ENCODE results near the gene ELOA. TPM values are rescaled to one million over a fixed set of nuclear protein-coding genes. Genes with fewer than 3 reads are reported as not detected.

The ELOA gene
- total and polyA plus RNA-seq, 9 of the 15 experiments (the other 6 are each of a cell fraction or from before 2014, with no cell fraction given) = 31.9 to 98.6 (median 61.3) TPM

DNA sequence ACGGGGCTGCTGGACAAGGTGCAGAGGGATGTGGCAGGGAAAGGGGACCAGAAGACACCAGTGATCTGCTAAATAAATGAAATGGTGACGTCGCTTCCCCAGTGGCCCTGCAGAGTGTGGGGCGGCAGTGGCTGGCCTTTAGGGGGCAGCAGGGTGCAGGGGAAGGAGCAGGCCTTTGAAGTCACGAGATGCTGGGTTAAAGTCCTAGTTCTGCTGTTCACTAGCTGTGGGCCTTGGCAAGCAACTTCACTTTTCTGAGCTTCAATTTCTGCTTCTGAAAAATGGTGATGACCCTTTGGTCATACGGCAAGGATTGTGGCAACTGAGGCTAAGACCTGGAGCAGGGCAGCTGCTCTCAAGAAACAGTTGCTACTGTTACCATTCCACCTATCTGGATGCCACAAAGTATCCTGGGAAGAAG, 66.5 kb downstream of the ELOA start (continued):
- TF ChIP-seq, protein P1, sequence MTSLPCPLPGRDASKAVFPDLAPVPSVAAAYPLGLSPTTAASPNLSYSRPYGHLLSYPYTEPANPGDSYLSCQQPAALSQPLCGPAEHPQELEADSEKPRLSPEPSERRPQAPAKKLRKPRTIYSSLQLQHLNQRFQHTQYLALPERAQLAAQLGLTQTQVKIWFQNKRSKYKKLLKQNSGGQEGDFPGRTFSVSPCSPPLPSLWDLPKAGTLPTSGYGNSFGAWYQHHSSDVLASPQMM (CRISPR knock-in tag; IDR thresholded peaks at IDR 0.05) = no peak
- TF ChIP-seq, protein P2, sequence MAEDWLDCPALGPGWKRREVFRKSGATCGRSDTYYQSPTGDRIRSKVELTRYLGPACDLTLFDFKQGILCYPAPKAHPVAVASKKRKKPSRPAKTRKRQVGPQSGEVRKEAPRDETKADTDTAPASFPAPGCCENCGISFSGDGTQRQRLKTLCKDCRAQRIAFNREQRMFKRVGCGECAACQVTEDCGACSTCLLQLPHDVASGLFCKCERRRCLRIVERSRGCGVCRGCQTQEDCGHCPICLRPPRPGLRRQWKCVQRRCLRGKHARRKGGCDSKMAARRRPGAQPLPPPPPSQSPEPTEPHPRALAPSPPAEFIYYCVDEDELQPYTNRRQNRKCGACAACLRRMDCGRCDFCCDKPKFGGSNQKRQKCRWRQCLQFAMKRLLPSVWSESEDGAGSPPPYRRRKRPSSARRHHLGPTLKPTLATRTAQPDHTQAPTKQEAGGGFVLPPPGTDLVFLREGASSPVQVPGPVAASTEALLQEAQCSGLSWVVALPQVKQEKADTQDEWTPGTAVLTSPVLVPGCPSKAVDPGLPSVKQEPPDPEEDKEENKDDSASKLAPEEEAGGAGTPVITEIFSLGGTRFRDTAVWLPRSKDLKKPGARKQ (CRISPR knock-in tag; IDR thresholded peaks at IDR 0.05) = no peak
- TF ChIP-seq ZKSCAN1 (IDR thresholded peaks at IDR 0.05; ENCODE audit: low read depth, low read length) = no peak
- TF ChIP-seq DIDO1 (tag; IDR thresholded peaks at IDR 0.05; ENCODE audit: low read depth) = no peak
- no peak for TF ChIP-seq TAF7 (tag; IDR thresholded peaks at IDR 0.05)
- TF ChIP-seq ZNF780A (CRISPR knock-in tag; IDR thresholded peaks at IDR 0.05) = no peak
- TF ChIP-seq, protein P3, sequence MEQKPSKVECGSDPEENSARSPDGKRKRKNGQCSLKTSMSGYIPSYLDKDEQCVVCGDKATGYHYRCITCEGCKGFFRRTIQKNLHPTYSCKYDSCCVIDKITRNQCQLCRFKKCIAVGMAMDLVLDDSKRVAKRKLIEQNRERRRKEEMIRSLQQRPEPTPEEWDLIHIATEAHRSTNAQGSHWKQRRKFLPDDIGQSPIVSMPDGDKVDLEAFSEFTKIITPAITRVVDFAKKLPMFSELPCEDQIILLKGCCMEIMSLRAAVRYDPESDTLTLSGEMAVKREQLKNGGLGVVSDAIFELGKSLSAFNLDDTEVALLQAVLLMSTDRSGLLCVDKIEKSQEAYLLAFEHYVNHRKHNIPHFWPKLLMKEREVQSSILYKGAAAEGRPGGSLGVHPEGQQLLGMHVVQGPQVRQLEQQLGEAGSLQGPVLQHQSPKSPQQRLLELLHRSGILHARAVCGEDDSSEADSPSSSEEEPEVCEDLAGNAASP (IDR thresholded peaks at IDR 0.05) = no peak
- no peak for TF ChIP-seq MCM3 (IDR thresholded peaks at IDR 0.05)
- TF ChIP-seq, protein P4, sequence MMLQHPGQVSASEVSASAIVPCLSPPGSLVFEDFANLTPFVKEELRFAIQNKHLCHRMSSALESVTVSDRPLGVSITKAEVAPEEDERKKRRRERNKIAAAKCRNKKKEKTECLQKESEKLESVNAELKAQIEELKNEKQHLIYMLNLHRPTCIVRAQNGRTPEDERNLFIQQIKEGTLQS (IDR thresholded peaks at IDR 0.05) = peak; percentile 60; the same call in 1 of the 2 replicates
- TF ChIP-seq, protein P4 (CRISPR knock-in tag; conservative IDR thresholded peaks at IDR 0.05) = no peak; the same call in 1 of the 2 replicates
- TF ChIP-seq BRD4 (IDR thresholded peaks at IDR 0.05) = no peak
- TF ChIP-seq SRSF1 (IDR thresholded peaks at IDR 0.05; ENCODE audit: low read depth, low read length) = no peak
- TF ChIP-seq MBD2 (IDR thresholded peaks at IDR 0.05; ENCODE audit: borderline replicate concordance, low read depth) = no peak
- TF ChIP-seq, protein P5, sequence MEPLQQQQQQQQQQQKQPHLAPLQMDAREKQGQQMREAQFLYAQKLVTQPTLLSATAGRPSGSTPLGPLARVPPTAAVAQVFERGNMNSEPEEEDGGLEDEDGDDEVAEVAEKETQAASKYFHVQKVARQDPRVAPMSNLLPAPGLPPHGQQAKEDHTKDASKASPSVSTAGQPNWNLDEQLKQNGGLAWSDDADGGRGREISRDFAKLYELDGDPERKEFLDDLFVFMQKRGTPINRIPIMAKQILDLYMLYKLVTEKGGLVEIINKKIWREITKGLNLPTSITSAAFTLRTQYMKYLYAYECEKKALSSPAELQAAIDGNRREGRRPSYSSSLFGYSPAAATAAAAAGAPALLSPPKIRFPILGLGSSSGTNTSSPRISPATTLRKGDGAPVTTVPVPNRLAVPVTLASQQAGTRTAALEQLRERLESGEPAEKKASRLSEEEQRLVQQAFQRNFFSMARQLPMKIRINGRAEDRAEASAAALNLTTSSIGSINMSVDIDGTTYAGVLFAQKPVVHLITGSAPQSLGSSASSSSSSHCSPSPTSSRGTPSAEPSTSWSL (CRISPR knock-in tag; IDR thresholded peaks at IDR 0.05; ENCODE audit: borderline replicate concordance) = no peak
- TF ChIP-seq NCOR1 (IDR thresholded peaks at IDR 0.05) = no peak
- TF ChIP-seq RFX7 (CRISPR knock-in tag; IDR thresholded peaks at IDR 0.05) = no peak
- TF ChIP-seq SNIP1 (IDR thresholded peaks at IDR 0.05; ENCODE audit: low read depth) = no peak
- TF ChIP-seq, protein P6, sequence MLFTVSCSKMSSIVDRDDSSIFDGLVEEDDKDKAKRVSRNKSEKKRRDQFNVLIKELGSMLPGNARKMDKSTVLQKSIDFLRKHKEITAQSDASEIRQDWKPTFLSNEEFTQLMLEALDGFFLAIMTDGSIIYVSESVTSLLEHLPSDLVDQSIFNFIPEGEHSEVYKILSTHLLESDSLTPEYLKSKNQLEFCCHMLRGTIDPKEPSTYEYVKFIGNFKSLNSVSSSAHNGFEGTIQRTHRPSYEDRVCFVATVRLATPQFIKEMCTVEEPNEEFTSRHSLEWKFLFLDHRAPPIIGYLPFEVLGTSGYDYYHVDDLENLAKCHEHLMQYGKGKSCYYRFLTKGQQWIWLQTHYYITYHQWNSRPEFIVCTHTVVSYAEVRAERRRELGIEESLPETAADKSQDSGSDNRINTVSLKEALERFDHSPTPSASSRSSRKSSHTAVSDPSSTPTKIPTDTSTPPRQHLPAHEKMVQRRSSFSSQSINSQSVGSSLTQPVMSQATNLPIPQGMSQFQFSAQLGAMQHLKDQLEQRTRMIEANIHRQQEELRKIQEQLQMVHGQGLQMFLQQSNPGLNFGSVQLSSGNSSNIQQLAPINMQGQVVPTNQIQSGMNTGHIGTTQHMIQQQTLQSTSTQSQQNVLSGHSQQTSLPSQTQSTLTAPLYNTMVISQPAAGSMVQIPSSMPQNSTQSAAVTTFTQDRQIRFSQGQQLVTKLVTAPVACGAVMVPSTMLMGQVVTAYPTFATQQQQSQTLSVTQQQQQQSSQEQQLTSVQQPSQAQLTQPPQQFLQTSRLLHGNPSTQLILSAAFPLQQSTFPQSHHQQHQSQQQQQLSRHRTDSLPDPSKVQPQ (CRISPR knock-in tag; IDR thresholded peaks at IDR 0.05; ENCODE audit: borderline replicate concordance) = no peak
- TF ChIP-seq, protein P7, sequence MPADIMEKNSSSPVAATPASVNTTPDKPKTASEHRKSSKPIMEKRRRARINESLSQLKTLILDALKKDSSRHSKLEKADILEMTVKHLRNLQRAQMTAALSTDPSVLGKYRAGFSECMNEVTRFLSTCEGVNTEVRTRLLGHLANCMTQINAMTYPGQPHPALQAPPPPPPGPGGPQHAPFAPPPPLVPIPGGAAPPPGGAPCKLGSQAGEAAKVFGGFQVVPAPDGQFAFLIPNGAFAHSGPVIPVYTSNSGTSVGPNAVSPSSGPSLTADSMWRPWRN (IDR thresholded peaks at IDR 0.05; ENCODE audit: low read depth) = no peak
- no peak for TF ChIP-seq HMG20B (CRISPR knock-in tag; IDR thresholded peaks at IDR 0.05)

Data from K562 (cell line).